A549 (cell line): ENCODE measurements around the gene TC2N. TPM values are rescaled to one million over a fixed set of nuclear protein-coding genes. Genes with fewer than 3 reads are reported as not detected.
"Not testable (repeated sequence)": the region's sequence is repeated elsewhere in the genome, so short reads cannot be mapped to it uniquely, and the experiment has no call there.

Source experiments
- ATAC-seq, 2 experiments: fragments of 200-7000 bp in 1 of 2; fragments of >200 bp in 1 of 2; cut with Nextera tagmentation in 1 of 2; cut with Tn5 transposase in 1 of 2; 3 replicates each; pipeline versions ENCODE4 v1.8.0 to v1.9.1; 2018 to 2020; ENCODE audit warnings: mild to moderate bottlenecking in 1 of 2, moderate library complexity in 1 of 2
- CTCF ChIA-PET: fragments of 300-600 bp; sonication (Branson Sonifier 250); formaldehyde crosslinking; extraction: SDS; loops from one replicate; lab custom pipeline; 2021; ENCODE audit warnings: antibody characterized with exemption, inconsistent platforms; lab: Yijun Ruan, JAX
- POLR2A ChIA-PET: fragments of 350-600 bp; formaldehyde crosslinking; extraction: SDS; loops from one replicate; lab custom pipeline; 2021; ENCODE audit warnings: antibody characterized with exemption, inconsistent platforms; lab: Yijun Ruan, JAX
- DNase-seq, 2 experiments: peaks; one replicate each; pipeline versions ENCODE4 v3.0.0 to v3.0.0-alpha.2; 2011 to 2016; ENCODE audit warnings: low read depth in 1 of 2, low spot score in 1 of 2
- FAIRE-seq: peaks from 2 replicates; lab custom pipeline; 2011; peaks lifted over from hg19 to GRCh38; lab: Jason Lieb, UNC
- H3K27ac ChIP-seq, 2 experiments: fragments of >200 bp; sonication (Bioruptor Twin); formaldehyde crosslinking; 3 replicates each; pipeline ENCODE4 v1.5.1; 2016 to 2017
- H3K4me1 ChIP-seq: fragments of >200 bp; sonication (Bioruptor Twin); formaldehyde crosslinking; 3 replicates; pipeline ENCODE4 v1.6.1; 2016
- H3K4me2 ChIP-seq: fragments of >200 bp; sonication (Bioruptor Twin); formaldehyde crosslinking; 3 replicates; pipeline ENCODE4 v1.6.1; 2016
- H3K4me3 ChIP-seq: fragments of >200 bp; sonication (Bioruptor Twin); formaldehyde crosslinking; 3 replicates; pipeline ENCODE4 v1.5.1; 2016
- H3K9me3 ChIP-seq: fragments of >200 bp; sonication (Bioruptor Twin); formaldehyde crosslinking; 3 replicates; pipeline ENCODE4 v1.6.1; 2016
- BHLHE40 ChIP-seq: IDR thresholded peaks from 2 replicates; pipeline ENCODE4 v1.6.1; 2012; ENCODE audit warnings: low read depth, low read length, inconsistent platforms
- CBX2 ChIP-seq: fragments of 200-600 bp; sonication (generic); IDR thresholded peaks from 2 replicates; pipeline ENCODE4 v1.6.1; 2016; ENCODE audit warnings: low read depth, mild to moderate bottlenecking, borderline replicate concordance
- CEBPB ChIP-seq, 2 experiments: fragments of >200 bp in 1 of 2; sonication (Bioruptor Twin) in 1 of 2; formaldehyde crosslinking in 1 of 2; IDR thresholded peaks; 2 replicates each; pipeline ENCODE4 v1.6.1; 2012 to 2016
- ELK1 ChIP-seq: fragments of 150-350 bp; IDR thresholded peaks from 2 replicates; pipeline ENCODE4 v1.6.1; 2014; ENCODE audit warnings: low read depth, mild to moderate bottlenecking, low read length
- HOXB13 ChIP-seq: fragments of 250-450 bp; sonication (Bioruptor Pico); IDR thresholded peaks from 2 replicates; pipeline ENCODE4 v1.5.0; 2020; ENCODE audit warnings: low read depth, mild to moderate bottlenecking, moderate library complexity
- KDM1A ChIP-seq: fragments of 200-600 bp; sonication (generic); IDR thresholded peaks from 2 replicates; pipeline ENCODE4 v1.6.1; 2016; ENCODE audit warnings: low read depth, mild to moderate bottlenecking
- MAX ChIP-seq: IDR thresholded peaks from 2 replicates; pipeline ENCODE4 v1.6.1; 2012
- NPAS2 ChIP-seq: fragments of 250-450 bp; sonication (Bioruptor Pico); IDR thresholded peaks from 2 replicates; pipeline ENCODE4 v1.8.0; 2022; ENCODE audit warnings: mild to moderate bottlenecking, moderate library complexity, borderline replicate concordance
- NR3C1 ChIP-seq: fragments of >200 bp; sonication (Bioruptor Twin); formaldehyde crosslinking; IDR thresholded peaks from 3 replicates; pipeline ENCODE4 v1.6.1; 2017
- PHF8 ChIP-seq: fragments of 200-600 bp; sonication (generic); IDR thresholded peaks from 2 replicates; pipeline ENCODE4 v1.6.1; 2016; ENCODE audit warnings: low read depth, mild to moderate bottlenecking, antibody characterized with exemption, moderate library complexity, borderline replicate concordance
- REST ChIP-seq: fragments of 200-600 bp; sonication (generic); IDR thresholded peaks from 2 replicates; pipeline ENCODE4 v1.6.1; 2016; ENCODE audit warnings: antibody characterized with exemption, mild to moderate bottlenecking, moderate library complexity
- RNF2 ChIP-seq: fragments of 200-600 bp; sonication (generic); IDR thresholded peaks from 2 replicates; pipeline ENCODE4 v1.6.1; 2016; ENCODE audit warnings: low read depth, mild to moderate bottlenecking, antibody characterized with exemption, moderate library complexity, borderline replicate concordance
- TP53 ChIP-seq: fragments of 250-450 bp; sonication (Bioruptor Pico); IDR thresholded peaks from 2 replicates; pipeline ENCODE4 v1.5.0; 2021; ENCODE audit warnings: mild to moderate bottlenecking, moderate library complexity
- ZFP36 ChIP-seq: fragments of 450-650 bp; IDR thresholded peaks from 2 replicates; pipeline ENCODE4 v1.6.1; 2014; ENCODE audit warnings: borderline replicate concordance; ENCODE audit not compliant: partially characterized antibody
- ZSCAN20 ChIP-seq: fragments of 250-450 bp; sonication (Bioruptor Pico); IDR thresholded peaks from 2 replicates; pipeline ENCODE4 v1.8.0; 2022; ENCODE audit warnings: mild to moderate bottlenecking, moderate library complexity
- WGBS: methylation state at CpG from one replicate; pipeline ENCODE4 v1.1.6; 2017; ENCODE audit errors: missing lambda C conversion rate; 5-methylcytosine and 5-hydroxymethylcytosine counted together
- polyA plus RNA-seq, 4 experiments: library from polyadenylated mRNA; depleted of rRNA in 3 of 4; stranded (reverse); fragments of >200 nt; fragmentation: RNase III in 1 of 4; extraction: RNeasy Plus Mini Kit Qiagen cat#74134 plus additional on column Dnase treatment in 1 of 4; gene quantifications; 2 replicates in 3 of 4; 3 replicates in 1 of 4; pipeline ENCODE4 v1.2.3, GENCODE V29; 2011 to 2017
- TF ChIP-seq, protein P1 (sequence below): fragments of >200 bp; sonication (Bioruptor Twin); formaldehyde crosslinking; IDR thresholded peaks from 3 replicates; pipeline ENCODE4 v1.6.1; 2016

Gene TC2N
- polyA plus RNA-seq, 2 of the 4 experiments (the other 2 are of a cell fraction): 0.43 to 5.5 TPM

GRCh38 chr14:91810699-91811098 lies 56.6 kb downstream of the TC2N start:
- FAIRE-seq: no peak
- TF ChIP-seq ELK1 (no peak), BHLHE40 (no peak), ZSCAN20 (CRISPR knock-in tag) (no peak)
- CTCF ChIA-PET: interaction anchor here (1.2 kb wide), 1 partner anchor 82 kb away, joined by 4 read pairs; no protein-coding TSS in a partner anchor
- no peaks in the 10 kb centered on the region for H3K4me1 ChIP-seq
- ATAC-seq: no peak
- no peak overlapping the region for H3K27ac ChIP-seq
- H3K4me3 ChIP-seq: no peak overlapping the region
- DNase-seq: no peak
- no peak overlapping the region for H3K4me2 ChIP-seq
- WGBS: 61% methylated on average over 2 of the region's 2 CpGs
- H3K9me3 ChIP-seq: peaks cover 24% of the 10 kb centered on the region
- POLR2A ChIA-PET: no interaction called here

DNA sequence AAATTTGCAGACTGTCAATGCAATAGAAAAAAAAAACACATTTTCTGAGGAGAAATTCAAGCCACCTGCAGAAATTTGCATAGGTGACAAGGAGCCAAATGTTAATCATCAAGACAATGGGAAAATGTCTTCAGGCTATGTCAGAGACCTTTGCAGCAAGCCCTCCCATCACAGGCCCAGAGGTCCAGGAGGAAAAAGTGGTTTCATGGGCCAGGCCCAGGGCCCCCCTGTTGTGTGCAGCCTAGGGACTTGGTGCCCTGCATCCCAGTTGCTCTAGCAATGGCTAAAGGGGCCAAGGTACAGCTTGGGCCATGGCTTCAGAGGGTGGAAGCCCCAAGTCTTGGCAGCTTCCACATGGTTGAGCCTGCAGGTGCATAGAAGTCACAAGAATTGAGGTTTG lies 60.6 kb downstream of the TC2N start:
- no peak for DNase-seq
- CTCF ChIA-PET: no interaction called here
- no peak for FAIRE-seq
- ATAC-seq: no peak
- no peak overlapping the region for H3K4me2 ChIP-seq
- peaks cover 28% of the 10 kb centered on the region for H3K9me3 ChIP-seq
- no peak overlapping the region for H3K27ac ChIP-seq
- no peak overlapping the region for H3K4me3 ChIP-seq
- TF ChIP-seq REST (no peak), CEBPB (IDR thresholded peaks at IDR 0.05) (no peak), KDM1A (no peak), RNF2 (no peak), TP53 (CRISPR knock-in tag) (no peak), NR3C1 (no peak), HOXB13 (CRISPR knock-in tag) (no peak), NPAS2 (CRISPR knock-in tag) (no peak), ZFP36 (no peak), CBX2 (no peak), PHF8 (no peak)
- TF ChIP-seq, protein P1, sequence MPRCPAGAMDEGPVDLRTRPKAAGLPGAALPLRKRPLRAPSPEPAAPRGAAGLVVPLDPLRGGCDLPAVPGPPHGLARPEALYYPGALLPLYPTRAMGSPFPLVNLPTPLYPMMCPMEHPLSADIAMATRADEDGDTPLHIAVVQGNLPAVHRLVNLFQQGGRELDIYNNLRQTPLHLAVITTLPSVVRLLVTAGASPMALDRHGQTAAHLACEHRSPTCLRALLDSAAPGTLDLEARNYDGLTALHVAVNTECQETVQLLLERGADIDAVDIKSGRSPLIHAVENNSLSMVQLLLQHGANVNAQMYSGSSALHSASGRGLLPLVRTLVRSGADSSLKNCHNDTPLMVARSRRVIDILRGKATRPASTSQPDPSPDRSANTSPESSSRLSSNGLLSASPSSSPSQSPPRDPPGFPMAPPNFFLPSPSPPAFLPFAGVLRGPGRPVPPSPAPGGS: no peak
- POLR2A ChIA-PET: no interaction called here
- H3K4me1 ChIP-seq: no peaks in the 10 kb centered on the region

DNA sequence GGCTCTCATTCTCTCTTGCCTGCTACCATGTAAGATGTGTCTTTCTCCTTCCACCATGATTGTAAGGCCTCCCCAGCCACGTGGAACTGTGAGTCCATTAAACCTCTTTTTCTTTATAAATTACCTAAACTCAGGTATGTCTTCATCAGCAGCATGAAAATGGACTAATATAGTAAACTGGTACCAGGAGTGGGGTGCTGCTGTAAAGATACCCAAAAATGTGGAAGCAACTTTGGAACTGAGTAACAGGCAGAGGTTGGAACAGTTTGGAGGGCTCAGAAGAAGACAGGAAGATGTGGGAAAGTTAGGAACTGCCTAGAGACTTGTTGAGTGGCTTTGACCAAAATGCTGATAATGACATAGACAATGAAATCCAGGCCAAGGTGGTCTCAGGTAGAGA lies 61.2 kb downstream of the TC2N start:
- DNase-seq, POLR2A ChIA-PET, FAIRE-seq, H3K4me2 ChIP-seq, CTCF ChIA-PET, H3K4me1 ChIP-seq, ATAC-seq, H3K27ac ChIP-seq, H3K4me3 ChIP-seq: not testable (repeated sequence)
- H3K9me3 ChIP-seq: peaks cover 28% of the 10 kb centered on the region
- WGBS: 0% methylated on average over 1 of the region's 1 CpG

- no peaks in the 10 kb centered on the region for H3K4me1 ChIP-seq
- FAIRE-seq: no peak
- DNase-seq: no peak
- TF ChIP-seq MAX: no peak
- CTCF ChIA-PET: no interaction called here
- H3K4me3 ChIP-seq: no peak overlapping the region
- POLR2A ChIA-PET: no interaction called here
- H3K4me2 ChIP-seq: no peak overlapping the region
- no peak overlapping the region for H3K27ac ChIP-seq
- H3K9me3 ChIP-seq: peaks cover 28% of the 10 kb centered on the region
- ATAC-seq: no peak
Measured at GRCh38 chr14:91805659-91806058, 61.7 kb downstream of the TC2N start.
